ENCODE results near the gene NHLRC1. TPM values are rescaled to one million over a fixed set of nuclear protein-coding genes. Genes with fewer than 3 reads are reported as not detected.

The NHLRC1 gene
- total and polyA plus RNA-seq, 9 of the 15 experiments (the other 6 are each of a cell fraction or from before 2014, with no cell fraction given), result not detected

GRCh38 chr6:18155150-18155863 lies 32.8 kb upstream of the NHLRC1 start, which contains the start of gene KDM1B (continued):
- no peak for TF ChIP-seq CHD7 (IDR thresholded peaks at IDR 0.05; ENCODE audit: low read depth, low read length)
- peak; percentile 71; the same call in 1 of the 2 replicates for TF ChIP-seq CAMTA2 (CRISPR knock-in tag; conservative IDR thresholded peaks at IDR 0.05)
- no peak for TF ChIP-seq HBP1 (CRISPR knock-in tag; IDR thresholded peaks at IDR 0.05)
- no peak for TF ChIP-seq RBM34 (IDR thresholded peaks at IDR 0.05; ENCODE audit: borderline replicate concordance, insufficient read depth, low read length)
- no peak for TF ChIP-seq SIRT6 (IDR thresholded peaks at IDR 0.05; ENCODE audit: low read depth, low read length)
- TF ChIP-seq TARDBP (IDR thresholded peaks at IDR 0.05), result no peak
- no peak for TF ChIP-seq SMAD3 (CRISPR knock-in tag; conservative IDR thresholded peaks at IDR 0.05)
- no peak for TF ChIP-seq ZNF146 (CRISPR knock-in tag; IDR thresholded peaks at IDR 0.05; ENCODE audit: unreplicated experiment)
- TF ChIP-seq NFIX (CRISPR knock-in tag; IDR thresholded peaks at IDR 0.05; ENCODE audit: low read depth), result no peak
- TF ChIP-seq, protein P1, sequence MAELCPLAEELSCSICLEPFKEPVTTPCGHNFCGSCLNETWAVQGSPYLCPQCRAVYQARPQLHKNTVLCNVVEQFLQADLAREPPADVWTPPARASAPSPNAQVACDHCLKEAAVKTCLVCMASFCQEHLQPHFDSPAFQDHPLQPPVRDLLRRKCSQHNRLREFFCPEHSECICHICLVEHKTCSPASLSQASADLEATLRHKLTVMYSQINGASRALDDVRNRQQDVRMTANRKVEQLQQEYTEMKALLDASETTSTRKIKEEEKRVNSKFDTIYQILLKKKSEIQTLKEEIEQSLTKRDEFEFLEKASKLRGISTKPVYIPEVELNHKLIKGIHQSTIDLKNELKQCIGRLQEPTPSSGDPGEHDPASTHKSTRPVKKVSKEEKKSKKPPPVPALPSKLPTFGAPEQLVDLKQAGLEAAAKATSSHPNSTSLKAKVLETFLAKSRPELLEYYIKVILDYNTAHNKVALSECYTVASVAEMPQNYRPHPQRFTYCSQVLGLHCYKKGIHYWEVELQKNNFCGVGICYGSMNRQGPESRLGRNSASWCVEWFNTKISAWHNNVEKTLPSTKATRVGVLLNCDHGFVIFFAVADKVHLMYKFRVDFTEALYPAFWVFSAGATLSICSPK (IDR thresholded peaks at IDR 0.05; ENCODE audit: borderline replicate concordance), result no peak
- TF ChIP-seq LARP7 (IDR thresholded peaks at IDR 0.05), result no peak
- TF ChIP-seq MYC (IDR thresholded peaks at IDR 0.05; ENCODE audit: low read depth, low read length), result peak; percentile 47; the same call in 1 of the 2 replicates
- TF ChIP-seq MYC (CRISPR knock-in tag; IDR thresholded peaks at IDR 0.05; ENCODE audit: borderline replicate concordance, low read depth), result no peak
- no peak for TF ChIP-seq CHCHD3 (CRISPR knock-in tag; IDR thresholded peaks at IDR 0.05)

All from K562 (cell line).